Stimulated activated CD8-positive, alpha-beta memory T cell treated with anti-CD3 and anti-CD28 coated beads, Interleukin-2, amount 100 ng/mL, for 48 hours (primary cell): ENCODE results near the gene HBE1.
"Not testable (repeated sequence)": the region's sequence is repeated elsewhere in the genome, so short reads cannot be mapped to it uniquely, and the experiment has no call there.

Source experiments
- DNase-seq, 2 donors: peaks; one replicate each; pipeline ENCODE4 v3.0.0-alpha.2; 2020; ENCODE audit warnings: low read depth in 2 of 2

Gene HBE1

DNA sequence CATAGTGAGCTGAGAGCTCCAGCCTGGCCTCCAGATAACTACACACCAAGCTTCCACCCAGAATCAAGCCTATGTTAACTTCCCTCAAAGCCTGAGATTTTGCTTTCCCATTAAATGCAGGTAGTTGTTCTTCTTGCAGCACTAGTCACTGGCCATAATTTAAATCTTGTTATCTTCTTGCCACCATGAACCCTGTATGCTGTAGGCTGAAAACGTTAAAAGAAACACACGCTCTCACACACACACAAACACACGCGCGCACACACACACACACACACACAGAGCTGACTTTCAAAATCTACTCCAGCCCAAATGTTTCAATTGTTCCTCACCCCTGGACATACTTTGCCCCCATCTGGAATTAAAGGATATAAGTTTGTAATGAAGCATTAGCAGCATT lies 16.3 kb downstream of the HBE1 start:
- DNase-seq: not testable (repeated sequence)

DNA sequence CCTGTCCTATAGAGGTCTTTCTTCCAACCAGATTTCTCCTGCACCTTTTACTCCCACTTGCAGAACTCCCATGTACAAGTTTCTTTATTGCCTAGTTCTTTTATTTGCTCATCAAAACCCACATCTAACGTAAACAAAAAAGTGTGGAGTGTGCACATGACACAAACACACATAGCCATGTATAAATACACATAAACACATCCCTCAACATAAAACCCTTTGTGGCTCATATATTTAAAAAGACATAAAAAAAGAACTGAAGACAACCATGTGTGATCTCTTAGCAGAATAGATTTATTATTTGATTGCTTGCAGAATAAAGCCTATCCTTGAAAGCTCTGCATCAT lies 16.9 kb downstream of the HBE1 start:
- no peak for DNase-seq

- no peak for DNase-seq
Observed at GRCh38 chr11:5252192-5252918, 17.4 kb downstream of the HBE1 start.

DNA sequence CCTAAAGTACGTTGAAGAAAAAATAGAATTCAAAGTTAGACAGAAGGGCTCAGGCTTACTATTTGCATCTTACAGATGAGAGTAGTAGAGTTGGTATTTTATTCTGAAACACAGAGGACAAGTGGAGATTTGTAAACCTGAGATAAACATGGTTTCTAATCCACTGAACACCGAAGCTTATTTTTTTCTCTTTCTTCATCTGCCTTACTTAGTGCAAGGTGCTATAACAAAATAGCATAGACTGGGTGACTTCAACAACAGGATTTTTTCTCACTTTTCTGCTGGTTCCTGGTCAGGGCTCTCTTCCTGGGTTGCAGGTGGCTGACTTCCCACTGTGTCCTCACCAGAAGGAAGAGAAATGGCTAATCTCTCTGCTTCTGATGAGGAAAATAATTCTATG lies 18.0 kb downstream of the HBE1 start:
- no peak for DNase-seq

DNA sequence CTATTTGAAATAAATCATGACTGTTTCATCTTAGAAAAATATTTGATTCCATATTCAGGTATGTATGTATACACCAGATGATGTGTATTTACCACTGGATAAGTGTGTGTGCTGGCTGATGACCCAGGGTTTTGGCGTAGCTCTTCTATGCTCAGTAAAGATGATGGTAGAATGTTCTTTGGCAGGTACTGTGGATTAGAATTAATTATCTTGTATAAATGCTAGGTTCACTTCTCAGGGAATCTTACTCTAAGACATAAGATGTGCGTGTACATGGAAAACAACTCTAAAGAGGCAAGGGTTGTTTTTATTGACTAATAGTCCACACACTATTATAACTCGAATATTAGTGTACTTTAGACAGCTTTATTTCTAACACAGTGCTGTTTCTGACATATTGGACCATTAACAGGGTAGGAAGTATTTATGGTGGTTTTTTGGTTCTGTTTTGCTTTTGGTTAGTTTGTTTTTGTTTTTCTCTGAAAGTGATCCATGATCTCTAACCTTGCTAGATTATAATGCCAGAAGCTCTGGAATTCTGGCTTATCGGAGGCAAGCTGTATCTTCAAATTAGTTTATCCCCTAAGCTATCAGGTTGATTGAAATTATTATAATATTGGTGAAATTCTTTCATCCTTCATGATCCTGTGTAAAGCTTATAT lies 19.1 kb downstream of the HBE1 start:
- DNase-seq: no peak

- DNase-seq: not testable (repeated sequence)
Observed at GRCh38 chr11:5249807-5250396, 19.8 kb downstream of the HBE1 start, which contains the start of gene HBG1. HBG1 (minus strand) TSS chr11:5249857; CDS start chr11:5249804, 53 bp downstream.

DNA sequence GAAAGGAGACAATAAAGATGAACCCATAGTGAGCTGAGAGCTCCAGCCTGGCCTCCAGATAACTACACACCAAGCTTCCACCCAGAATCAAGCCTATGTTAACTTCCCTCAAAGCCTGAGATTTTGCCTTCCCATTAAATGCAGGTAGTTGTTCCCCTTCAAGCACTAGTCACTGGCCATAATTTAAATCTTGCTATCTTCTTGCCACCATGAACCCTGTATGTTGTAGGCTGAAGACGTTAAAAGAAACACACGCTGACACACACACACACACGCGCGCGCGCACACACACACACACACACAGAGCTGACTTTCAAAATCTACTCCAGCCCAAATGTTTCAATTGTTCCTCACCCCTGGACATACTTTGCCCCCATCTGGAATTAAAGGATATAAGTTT lies 21.2 kb downstream of the HBE1 start:
- not testable (repeated sequence) for DNase-seq

- DNase-seq: no peak
Observed at GRCh38 chr11:5247472-5248192, 22.1 kb downstream of the HBE1 start.

- DNase-seq: no peak
Observed at GRCh38 chr11:5246772-5247471, 22.8 kb downstream of the HBE1 start.

DNA sequence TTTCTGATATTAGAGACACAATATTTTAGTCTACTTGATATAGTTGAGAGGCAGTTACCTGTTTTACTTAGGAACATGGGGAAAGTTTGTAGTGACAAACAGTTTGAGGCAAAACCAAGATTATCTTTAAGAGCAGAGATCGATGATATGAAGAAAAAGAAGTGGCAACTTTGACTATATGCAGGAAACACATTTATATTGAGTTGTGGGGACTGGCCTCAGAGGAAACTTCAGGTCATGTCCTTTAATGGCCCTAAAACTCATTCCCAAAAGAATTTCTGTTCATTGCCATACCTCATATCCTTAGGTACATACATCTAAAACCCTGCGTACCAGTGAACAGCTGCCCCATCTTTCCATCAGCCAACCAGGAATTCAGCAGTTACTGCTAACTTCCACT lies 24.6 kb downstream of the HBE1 start:
- no peak for DNase-seq

DNA sequence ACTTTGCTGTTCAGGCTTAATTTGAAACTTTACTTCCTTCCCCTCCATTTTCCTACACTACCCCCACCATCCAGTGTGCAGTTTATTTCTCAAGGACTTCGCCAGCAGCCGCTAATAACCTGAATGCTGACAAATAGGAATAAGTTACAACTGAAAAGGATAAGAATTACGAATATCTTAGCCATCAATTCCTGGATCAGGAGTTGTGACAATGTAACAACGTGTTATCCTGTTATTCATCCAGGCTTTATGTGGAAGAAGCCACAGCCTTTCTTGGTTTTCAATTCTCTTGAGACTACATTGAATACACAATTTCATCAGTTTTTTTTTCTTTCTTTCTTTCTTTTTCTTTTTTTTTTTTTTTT lies 25.9 kb downstream of the HBE1 start:
- no peak for DNase-seq

GRCh38 chr11:5242933-5243815 lies 26.6 kb downstream of the HBE1 start:
- no peak for DNase-seq

- DNase-seq: no peak
Observed at GRCh38 chr11:5242208-5242607, 27.5 kb downstream of the HBE1 start.

GRCh38 chr11:5241458-5241857 lies 28.3 kb downstream of the HBE1 start:
- DNase-seq: no peak

DNA sequence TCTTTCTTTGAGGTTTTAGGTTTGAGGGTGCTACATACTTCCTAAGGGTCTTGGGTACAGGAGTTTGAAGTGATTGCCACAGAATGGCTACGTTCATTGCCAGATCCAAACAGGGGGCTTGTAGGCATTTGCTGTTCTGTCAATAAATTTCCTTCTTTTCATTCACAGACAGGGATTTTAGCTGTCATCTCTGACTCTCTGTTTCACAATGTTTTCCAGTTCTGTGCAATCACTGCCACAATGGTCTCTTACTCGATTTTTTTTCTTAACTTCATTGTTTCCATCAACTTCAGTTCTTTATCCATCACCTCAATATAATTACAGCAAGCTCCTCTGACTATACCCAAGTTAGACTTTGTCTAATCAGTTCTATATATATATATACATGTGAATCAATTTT lies 29.3 kb downstream of the HBE1 start:
- no peak for DNase-seq

DNA sequence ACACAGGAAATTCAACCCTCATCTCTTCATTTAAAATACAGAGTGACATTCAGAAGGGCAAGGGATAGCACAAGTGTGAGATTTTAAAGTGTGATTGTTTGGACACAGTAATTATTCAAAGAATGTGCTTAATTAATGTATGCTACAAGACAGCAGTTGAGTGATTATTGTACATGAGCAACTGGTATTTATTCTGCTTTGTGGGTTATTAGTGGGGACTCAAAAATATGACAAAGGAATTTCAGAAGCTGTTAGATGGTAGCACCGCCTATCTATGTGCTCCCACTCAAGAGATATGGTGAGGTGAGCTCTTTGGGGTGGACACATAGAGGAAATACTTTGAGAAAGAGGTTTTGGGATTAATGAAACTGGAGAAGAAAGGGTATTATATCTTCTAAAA lies 29.7 kb downstream of the HBE1 start:
- no peak for DNase-seq

- no peak for DNase-seq
Observed at GRCh38 chr11:5239046-5239445, 30.7 kb downstream of the HBE1 start.

DNA sequence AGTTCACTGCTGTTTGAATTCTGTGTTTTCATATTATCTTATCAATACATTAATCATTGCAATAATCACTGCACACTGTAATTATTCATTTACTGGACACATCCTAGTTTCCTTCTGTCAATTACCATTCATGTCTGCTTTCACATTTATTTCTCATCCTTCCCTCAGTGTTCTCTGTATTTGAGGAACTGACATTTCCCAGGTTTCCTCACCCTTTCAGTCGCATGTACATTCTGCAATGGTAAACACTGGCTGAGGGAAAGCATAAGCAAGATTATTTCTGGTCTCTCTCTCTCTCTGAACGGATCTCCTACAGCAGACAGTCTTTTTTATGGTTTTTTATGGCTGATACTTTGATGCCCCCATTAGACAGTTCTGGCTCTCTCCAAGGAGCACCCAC lies 31.3 kb downstream of the HBE1 start:
- no peak for DNase-seq

DNA sequence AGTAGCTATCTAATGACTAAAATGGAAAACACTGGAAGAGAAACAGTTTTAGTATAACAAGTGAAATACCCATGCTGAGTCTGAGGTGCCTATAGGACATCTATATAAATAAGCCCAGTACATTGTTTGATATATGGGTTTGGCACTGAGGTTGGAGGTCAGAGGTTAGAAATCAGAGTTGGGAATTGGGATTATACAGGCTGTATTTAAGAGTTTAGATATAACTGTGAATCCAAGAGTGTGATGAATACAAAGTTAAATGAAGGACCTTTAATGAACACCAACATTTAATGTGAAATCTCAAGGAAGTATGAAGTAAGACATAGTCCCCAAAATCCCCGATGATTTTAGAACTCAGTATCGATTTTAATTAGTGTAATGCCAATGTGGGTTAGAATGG lies 32.3 kb downstream of the HBE1 start:
- no peak for DNase-seq

DNA sequence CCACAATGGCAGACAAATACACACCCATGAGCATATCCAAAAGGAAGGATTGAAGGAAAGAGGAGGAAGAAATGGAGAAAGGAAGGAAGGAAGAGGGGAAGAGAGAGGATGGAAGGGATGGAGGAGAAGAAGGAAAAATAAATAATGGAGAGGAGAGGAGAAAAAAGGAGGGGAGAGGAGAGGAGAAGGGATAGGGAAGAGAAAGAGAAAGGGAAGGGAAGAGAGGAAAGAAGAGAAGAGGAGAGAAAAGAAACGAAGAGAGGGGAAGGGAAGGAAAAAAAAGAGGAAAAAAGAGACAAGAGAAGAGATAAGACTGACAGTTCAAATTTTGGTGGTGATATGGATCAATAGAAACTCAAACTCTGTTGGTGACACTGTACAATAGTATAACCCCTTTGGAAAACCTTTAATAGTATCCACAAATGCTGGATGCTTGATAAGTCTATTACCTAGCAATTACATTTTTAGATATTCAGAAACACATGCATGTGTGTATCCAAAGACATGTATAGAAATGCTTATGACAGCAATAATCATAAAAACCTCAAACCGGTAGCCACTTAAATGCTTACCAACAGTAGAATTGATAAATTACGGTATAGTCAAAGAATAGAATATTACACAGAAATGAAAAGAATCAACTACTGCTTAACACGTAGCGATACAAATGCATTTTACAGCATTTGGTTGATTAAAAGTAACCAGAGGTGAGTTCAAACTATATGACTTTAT lies 34.2 kb downstream of the HBE1 start:
- no peak for DNase-seq
